WTC11 (cell line): ENCODE measurements around the gene CTNNA2. TPM values are rescaled to one million over a fixed set of nuclear protein-coding genes. Genes with fewer than 3 reads are reported as not detected.

Experiments
- ATAC-seq: fragments of 200-7000 bp; cut with Tn5 transposase; 2 replicates; pipeline ENCODE4 v1.10.0; 2021; ENCODE audit warnings: mild to moderate bottlenecking, moderate library complexity
- CTCF ChIA-PET: fragments of 300-600 bp; sonication (Branson Sonifier 250); formaldehyde crosslinking; loops from one replicate; lab custom pipeline; 2021; ENCODE audit warnings: antibody characterized with exemption; lab: Charles Lee
- POLR2A ChIA-PET: fragments of 350-600 bp; sonication (Branson Sonifier 250); formaldehyde crosslinking; loops from one replicate; lab custom pipeline; 2021; ENCODE audit warnings: antibody characterized with exemption; lab: Charles Lee
- DNase-seq: peaks from one replicate; pipeline ENCODE4 v3.0.0; 2021; ENCODE audit warnings: low spot score
- H3K27ac Mint-ChIP-seq: 2 replicates; pipeline ENCODE4 v1.8.0; 2021; ENCODE audit warnings: mixed read lengths
- H3K27me3 Mint-ChIP-seq: 2 replicates; pipeline ENCODE4 v1.8.0; 2021; ENCODE audit warnings: low read depth, mild to moderate bottlenecking, moderate library complexity, mixed read lengths
- H3K36me3 Mint-ChIP-seq: 2 replicates; pipeline ENCODE4 v1.8.0; 2021; ENCODE audit warnings: mixed read lengths
- H3K4me1 Mint-ChIP-seq: 2 replicates; pipeline ENCODE4 v1.8.0; 2022; ENCODE audit warnings: mixed read lengths
- H3K4me3 Mint-ChIP-seq: 2 replicates; pipeline ENCODE4 v1.8.0; 2021; ENCODE audit warnings: mild to moderate bottlenecking, moderate library complexity, mixed read lengths
- H3K9me3 Mint-ChIP-seq: 2 replicates; pipeline ENCODE4 v1.8.0; 2021; ENCODE audit warnings: mixed read lengths
- CDX4 ChIP-seq: fragments of 250-450 bp; sonication (Bioruptor Pico); IDR thresholded peaks from 2 replicates; pipeline ENCODE4 v1.9.0; 2021; ENCODE audit warnings: moderate library complexity, mild to moderate bottlenecking, inconsistent platforms, borderline replicate concordance
- ERG ChIP-seq: fragments of 250-450 bp; sonication (Bioruptor Pico); IDR thresholded peaks from 2 replicates; pipeline ENCODE4 v1.8.0; 2021; ENCODE audit warnings: mild to moderate bottlenecking
- FOXP1 ChIP-seq: sonication (generic); formaldehyde crosslinking; IDR thresholded peaks from 2 replicates; pipeline ENCODE4 v1.8.0; 2022; ENCODE audit warnings: missing genetic modification reagents, mild to moderate bottlenecking, moderate library complexity, borderline replicate concordance
- IRF2 ChIP-seq: sonication (generic); formaldehyde crosslinking; IDR thresholded peaks from 2 replicates; pipeline ENCODE4 v1.8.0; 2022; ENCODE audit warnings: low read depth, missing genetic modification reagents, borderline replicate concordance
- MXD4 ChIP-seq: fragments of 250-450 bp; sonication (Bioruptor Pico); IDR thresholded peaks from 2 replicates; pipeline ENCODE4 v1.8.0; 2021; ENCODE audit warnings: mild to moderate bottlenecking, moderate library complexity, borderline replicate concordance
- NFE2L1 ChIP-seq: sonication (generic); formaldehyde crosslinking; IDR thresholded peaks from 2 replicates; pipeline ENCODE4 v1.8.1; 2023; ENCODE audit warnings: missing genetic modification reagents
- NR2C2 ChIP-seq: sonication (generic); formaldehyde crosslinking; IDR thresholded peaks from 2 replicates; pipeline ENCODE4 v1.8.0; 2022; ENCODE audit warnings: mild to moderate bottlenecking, missing genetic modification reagents
- RELA ChIP-seq: sonication (generic); formaldehyde crosslinking; IDR thresholded peaks from 2 replicates; pipeline ENCODE4 v1.8.1; 2022; ENCODE audit warnings: missing genetic modification reagents, mild to moderate bottlenecking, borderline replicate concordance
- SOX15 ChIP-seq: fragments of 250-450 bp; sonication (Bioruptor Pico); IDR thresholded peaks from 2 replicates; pipeline ENCODE4 v1.9.0; 2021; ENCODE audit warnings: mild to moderate bottlenecking
- SP1 ChIP-seq: sonication (generic); formaldehyde crosslinking; conservative IDR thresholded peaks from 2 replicates; pipeline ENCODE4 v1.8.1; 2022; ENCODE audit warnings: missing genetic modification reagents
- TCF7 ChIP-seq: sonication (generic); formaldehyde crosslinking; IDR thresholded peaks from 2 replicates; pipeline ENCODE4 v1.8.0; 2022; ENCODE audit warnings: mild to moderate bottlenecking, low read depth, missing genetic modification reagents, moderate library complexity
- TEAD1 ChIP-seq: sonication (generic); formaldehyde crosslinking; IDR thresholded peaks from 2 replicates; pipeline ENCODE4 v1.8.0; 2022; ENCODE audit warnings: mild to moderate bottlenecking, missing genetic modification reagents
- TEAD4 ChIP-seq: sonication (generic); formaldehyde crosslinking; IDR thresholded peaks from 2 replicates; pipeline ENCODE4 v1.8.0; 2022; ENCODE audit warnings: mild to moderate bottlenecking, missing genetic modification reagents
- USF1 ChIP-seq: sonication (generic); formaldehyde crosslinking; IDR thresholded peaks from 2 replicates; pipeline ENCODE4 v1.8.0; 2022; ENCODE audit warnings: mild to moderate bottlenecking, missing genetic modification reagents
- ZBTB21 ChIP-seq: sonication (generic); formaldehyde crosslinking; IDR thresholded peaks from 2 replicates; pipeline ENCODE4 v1.8.1; 2023; ENCODE audit warnings: mild to moderate bottlenecking, missing genetic modification reagents, borderline replicate concordance
- ZNF671 ChIP-seq: fragments of 250-450 bp; sonication (Bioruptor Pico); IDR thresholded peaks from 2 replicates; pipeline ENCODE4 v1.8.0; 2021; ENCODE audit warnings: mild to moderate bottlenecking
- ZSCAN18 ChIP-seq: fragments of 250-450 bp; sonication (Bioruptor Pico); IDR thresholded peaks from 2 replicates; pipeline ENCODE4 v2.1.2; 2022; ENCODE audit warnings: mild to moderate bottlenecking, moderate library complexity
- total RNA-seq: library from RNA; stranded (reverse); gene quantifications from 3 replicates; pipeline ENCODE4 v1.2.3, GENCODE V29; 2021
- TF ChIP-seq, protein P1 (sequence below): sonication (generic); formaldehyde crosslinking; IDR thresholded peaks from 2 replicates; pipeline ENCODE4 v1.8.1; 2022; ENCODE audit warnings: low read depth, missing genetic modification reagents, borderline replicate concordance
- TF ChIP-seq, protein P2 (sequence below): fragments of 250-450 bp; sonication (Bioruptor Pico); IDR thresholded peaks from 2 replicates; pipeline ENCODE4 v1.9.0; 2021; ENCODE audit warnings: mild to moderate bottlenecking
- TF ChIP-seq, protein P3 (sequence below): fragments of 250-450 bp; sonication (Bioruptor Pico); conservative IDR thresholded peaks from 2 replicates; pipeline ENCODE4 v1.9.0; 2021; ENCODE audit warnings: mild to moderate bottlenecking

Gene CTNNA2
- total RNA-seq, 1 experiment from 2014 or later, result 3.8 TPM

DNA sequence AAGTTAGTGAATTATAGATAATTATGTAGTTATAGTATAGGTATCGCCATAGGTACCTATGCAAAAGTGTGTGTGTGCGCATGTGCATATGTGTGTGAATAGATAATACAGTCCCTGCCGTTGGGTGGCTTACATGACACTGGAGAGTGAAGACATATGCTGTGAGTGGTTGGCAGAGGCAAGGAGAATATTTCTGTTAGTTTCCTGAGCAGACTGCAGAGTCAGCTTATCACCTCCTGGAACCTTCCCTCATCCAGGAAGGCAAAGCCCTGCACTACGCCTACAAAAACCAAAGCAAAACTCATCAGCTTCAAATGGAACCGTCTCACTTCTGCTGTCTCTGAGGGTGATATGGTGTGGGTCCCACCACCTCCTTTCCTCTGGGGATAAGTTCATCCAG, 609.8 kb downstream of the CTNNA2 start:
- no peak for ATAC-seq
- no peak for DNase-seq
- no peaks in the 10 kb centered on the region for H3K36me3 Mint-ChIP-seq
- CTCF ChIA-PET, result interaction anchor here (0.7 kb wide), 1 partner anchor 376 kb away, joined by 3 read pairs; no protein-coding TSS in a partner anchor
- H3K27ac Mint-ChIP-seq, result no peak overlapping the region
- H3K4me3 Mint-ChIP-seq, result no peak overlapping the region
- H3K27me3 Mint-ChIP-seq, result no peaks in the 10 kb centered on the region
- H3K4me1 Mint-ChIP-seq, result no peaks in the 10 kb centered on the region
- H3K9me3 Mint-ChIP-seq, result no peaks in the 10 kb centered on the region
- POLR2A ChIA-PET, result no interaction called here
- TF ChIP-seq, protein P1, sequence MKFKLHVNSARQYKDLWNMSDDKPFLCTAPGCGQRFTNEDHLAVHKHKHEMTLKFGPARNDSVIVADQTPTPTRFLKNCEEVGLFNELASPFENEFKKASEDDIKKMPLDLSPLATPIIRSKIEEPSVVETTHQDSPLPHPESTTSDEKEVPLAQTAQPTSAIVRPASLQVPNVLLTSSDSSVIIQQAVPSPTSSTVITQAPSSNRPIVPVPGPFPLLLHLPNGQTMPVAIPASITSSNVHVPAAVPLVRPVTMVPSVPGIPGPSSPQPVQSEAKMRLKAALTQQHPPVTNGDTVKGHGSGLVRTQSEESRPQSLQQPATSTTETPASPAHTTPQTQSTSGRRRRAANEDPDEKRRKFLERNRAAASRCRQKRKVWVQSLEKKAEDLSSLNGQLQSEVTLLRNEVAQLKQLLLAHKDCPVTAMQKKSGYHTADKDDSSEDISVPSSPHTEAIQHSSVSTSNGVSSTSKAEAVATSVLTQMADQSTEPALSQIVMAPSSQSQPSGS (CRISPR knock-in tag), result no peak
- TF ChIP-seq MXD4 (CRISPR knock-in tag) (no peak), NFE2L1 (CRISPR knock-in tag) (no peak), TCF7 (CRISPR knock-in tag) (no peak), USF1 (CRISPR knock-in tag) (no peak), SOX15 (CRISPR knock-in tag) (no peak), ZSCAN18 (CRISPR knock-in tag) (no peak), TEAD1 (no peak), TEAD4 (CRISPR knock-in tag) (no peak), ERG (CRISPR knock-in tag) (no peak), RELA (CRISPR knock-in tag) (no peak), SP1 (no peak), CDX4 (CRISPR knock-in tag) (no peak), IRF2 (no peak), ZNF671 (CRISPR knock-in tag) (no peak), FOXP1 (CRISPR knock-in tag) (no peak), ZBTB21 (no peak), NR2C2 (CRISPR knock-in tag) (no peak)
- TF ChIP-seq, protein P2, sequence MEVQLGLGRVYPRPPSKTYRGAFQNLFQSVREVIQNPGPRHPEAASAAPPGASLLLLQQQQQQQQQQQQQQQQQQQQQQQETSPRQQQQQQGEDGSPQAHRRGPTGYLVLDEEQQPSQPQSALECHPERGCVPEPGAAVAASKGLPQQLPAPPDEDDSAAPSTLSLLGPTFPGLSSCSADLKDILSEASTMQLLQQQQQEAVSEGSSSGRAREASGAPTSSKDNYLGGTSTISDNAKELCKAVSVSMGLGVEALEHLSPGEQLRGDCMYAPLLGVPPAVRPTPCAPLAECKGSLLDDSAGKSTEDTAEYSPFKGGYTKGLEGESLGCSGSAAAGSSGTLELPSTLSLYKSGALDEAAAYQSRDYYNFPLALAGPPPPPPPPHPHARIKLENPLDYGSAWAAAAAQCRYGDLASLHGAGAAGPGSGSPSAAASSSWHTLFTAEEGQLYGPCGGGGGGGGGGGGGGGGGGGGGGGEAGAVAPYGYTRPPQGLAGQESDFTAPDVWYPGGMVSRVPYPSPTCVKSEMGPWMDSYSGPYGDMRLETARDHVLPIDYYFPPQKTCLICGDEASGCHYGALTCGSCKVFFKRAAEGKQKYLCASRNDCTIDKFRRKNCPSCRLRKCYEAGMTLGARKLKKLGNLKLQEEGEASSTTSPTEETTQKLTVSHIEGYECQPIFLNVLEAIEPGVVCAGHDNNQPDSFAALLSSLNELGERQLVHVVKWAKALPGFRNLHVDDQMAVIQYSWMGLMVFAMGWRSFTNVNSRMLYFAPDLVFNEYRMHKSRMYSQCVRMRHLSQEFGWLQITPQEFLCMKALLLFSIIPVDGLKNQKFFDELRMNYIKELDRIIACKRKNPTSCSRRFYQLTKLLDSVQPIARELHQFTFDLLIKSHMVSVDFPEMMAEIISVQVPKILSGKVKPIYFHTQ (CRISPR knock-in tag), result no peak
- TF ChIP-seq, protein P3, sequence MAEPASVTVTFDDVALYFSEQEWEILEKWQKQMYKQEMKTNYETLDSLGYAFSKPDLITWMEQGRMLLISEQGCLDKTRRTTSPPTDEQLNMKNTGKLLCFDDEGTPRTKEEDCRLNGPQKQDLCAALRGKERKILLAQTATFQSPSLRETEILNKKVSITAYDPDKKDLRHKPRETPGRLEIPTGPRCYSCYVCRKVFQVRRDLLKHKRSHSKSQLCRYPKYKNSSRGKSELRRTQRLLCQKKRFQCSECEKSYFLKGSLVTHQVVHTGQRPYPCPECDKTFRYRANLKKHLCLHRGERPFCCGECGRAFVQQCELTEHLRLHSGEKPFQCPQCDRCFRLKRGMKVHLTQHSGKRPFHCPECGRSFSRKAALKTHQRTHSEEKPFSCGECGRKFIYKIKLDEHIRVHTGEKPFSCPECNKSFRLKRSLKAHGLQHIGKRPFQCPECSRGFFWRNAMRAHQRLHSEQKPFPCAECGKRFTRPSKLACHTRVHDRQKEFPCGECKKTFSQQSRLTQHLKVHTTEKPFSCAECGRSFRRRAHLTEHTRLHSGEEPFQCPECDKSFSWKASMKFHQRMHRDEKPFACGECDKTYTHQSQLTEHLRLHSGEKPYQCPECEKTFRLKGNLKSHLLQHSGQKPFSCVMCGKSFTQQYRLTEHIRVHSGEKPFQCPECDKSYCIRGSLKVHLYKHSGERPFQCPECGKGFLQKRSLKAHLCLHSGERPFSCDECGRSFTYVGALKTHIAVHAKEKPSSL, result no peak
- TF ChIP-seq, all 79 proteins: peak for 0
